HG03045 (cell line): ENCODE results near the gene SDSL.

Experiments
- ATAC-seq: cut with Tn5 transposase; IDR thresholded peaks from one replicate; pipeline ENCODE4 v1.9.1; 2021; ENCODE audit warnings: mild to moderate bottlenecking, moderate library complexity; ENCODE audit not compliant: unreplicated experiment

Gene SDSL

GRCh38 chr12:113445544-113446171 is 23.5 kb downstream of the SDSL start:
- no peak for ATAC-seq

- ATAC-seq, result no peak
These were observed 26.7 kb downstream of the SDSL start for GRCh38 chr12:113448873-113449272.

GRCh38 chr12:113449299-113449698 is 27.1 kb downstream of the SDSL start:
- ATAC-seq, result no peak

GRCh38 chr12:113449839-113450238 is 27.7 kb downstream of the SDSL start:
- ATAC-seq, result no peak

- no peak for ATAC-seq
These were observed 30.3 kb downstream of the SDSL start for GRCh38 chr12:113452458-113452857.

- ATAC-seq, result no peak
These were observed 31.1 kb downstream of the SDSL start for GRCh38 chr12:113453330-113453729.

GRCh38 chr12:113456199-113456598 is 34.0 kb downstream of the SDSL start:
- ATAC-seq, result no peak

GRCh38 chr12:113456761-113457160 is 34.6 kb downstream of the SDSL start:
- no peak for ATAC-seq

GRCh38 chr12:113457185-113457584 is 35.0 kb downstream of the SDSL start:
- ATAC-seq, result no peak

GRCh38 chr12:113457710-113458109 is 35.5 kb downstream of the SDSL start:
- no peak for ATAC-seq

GRCh38 chr12:113459981-113460380 is 37.8 kb downstream of the SDSL start:
- no peak for ATAC-seq

- ATAC-seq, result no peak
These were observed 39.5 kb downstream of the SDSL start for GRCh38 chr12:113461666-113462065.

GRCh38 chr12:113462117-113462774 is 40.1 kb downstream of the SDSL start:
- ATAC-seq, result no peak

- ATAC-seq, result no peak
These were observed 41.0 kb downstream of the SDSL start for GRCh38 chr12:113462998-113463745.

- ATAC-seq, result no peak
These were observed 41.7 kb downstream of the SDSL start for GRCh38 chr12:113463746-113464451.

- ATAC-seq, result no peak
These were observed 42.2 kb downstream of the SDSL start for GRCh38 chr12:113464452-113464775.

GRCh38 chr12:113464852-113465719 is 42.9 kb downstream of the SDSL start:
- no peak for ATAC-seq

GRCh38 chr12:113465808-113466453 is 43.8 kb downstream of the SDSL start:
- ATAC-seq, result no peak

GRCh38 chr12:113466454-113467141 is 44.4 kb downstream of the SDSL start:
- ATAC-seq, result no peak

GRCh38 chr12:113467142-113467501 is 44.9 kb downstream of the SDSL start:
- ATAC-seq, result no peak
